ENCODE results near the gene NUDT22.

The NUDT22 gene

DNA sequence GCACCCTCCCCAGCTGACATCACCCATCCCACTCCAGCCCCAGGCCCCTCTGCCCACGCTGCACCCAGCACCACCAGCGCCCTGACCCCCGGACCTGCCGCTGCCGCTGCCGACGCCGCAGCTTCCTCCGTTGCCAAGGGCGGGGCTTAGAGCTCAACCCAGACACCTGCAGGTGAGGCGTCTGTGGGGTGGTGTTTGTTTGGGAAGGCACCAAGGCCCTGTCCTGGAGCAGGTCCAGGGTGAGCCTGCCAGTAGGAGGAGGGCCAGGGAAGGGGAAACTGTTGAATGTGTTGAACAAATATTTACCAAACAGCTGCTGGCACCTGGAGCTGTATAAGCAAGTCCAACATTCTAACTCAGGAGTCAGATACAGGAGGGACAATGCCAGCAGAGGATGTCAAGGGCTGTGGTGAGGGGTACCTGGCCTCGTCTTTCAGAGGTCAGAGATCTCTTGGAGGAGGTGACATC, 11.4 kb downstream of the NUDT22 start:
- H3K4me3 ChIP-seq (ENCODE audit: extremely low read depth, insufficient read depth, low read length, poor library complexity, severe bottlenecking) = no peak overlapping the region
- H3K27ac ChIP-seq (ENCODE audit: low read depth, low read length, severe bottlenecking) = no peak overlapping the region
- H3K36me3 ChIP-seq (ENCODE audit: control insufficient read depth, insufficient read depth, low read length) = peaks cover 16% of the 10 kb centered on the region
- H3K4me1 ChIP-seq (ENCODE audit: control insufficient read depth, insufficient read depth, low read length, poor library complexity, severe bottlenecking) = peaks cover 11% of the 10 kb centered on the region
- no peaks in the 10 kb centered on the region for H3K9me3 ChIP-seq (ENCODE audit: control insufficient read depth, low read length)
- WGBS, 2 experiments (ENCODE audit: insufficient coverage in 2 of 2) = 91 to 92% methylated on average over 10 to 12 of the region's 12 CpGs

DNA sequence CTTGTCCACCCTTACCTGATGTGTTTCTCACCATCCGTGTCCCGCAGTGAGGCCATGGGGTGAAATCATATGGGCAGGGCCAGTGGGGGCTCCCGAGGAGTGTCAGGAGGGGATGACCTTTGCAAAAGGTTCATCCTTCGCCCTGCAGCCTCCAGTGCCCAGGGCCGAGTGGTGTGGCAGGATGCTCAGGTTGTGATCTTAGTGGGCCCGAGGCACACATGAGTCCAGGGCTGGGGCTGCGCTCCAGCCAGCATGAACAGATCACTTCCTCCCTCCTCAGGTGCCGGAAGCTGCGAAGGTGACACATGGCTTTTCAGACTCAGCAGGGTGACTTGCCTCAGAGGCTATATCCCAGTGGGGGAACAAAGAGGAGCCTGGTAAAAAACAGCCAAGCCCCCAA, 12.0 kb downstream of the NUDT22 start:
- H3K36me3 ChIP-seq (ENCODE audit: control insufficient read depth, insufficient read depth, low read length) = peaks cover 18% of the 10 kb centered on the region
- 88 to 93% methylated on average over 3 to 4 of the region's 9 CpGs for WGBS, 2 experiments (ENCODE audit: insufficient coverage in 2 of 2)
- H3K4me3 ChIP-seq (ENCODE audit: extremely low read depth, insufficient read depth, low read length, poor library complexity, severe bottlenecking) = no peak overlapping the region
- H3K27ac ChIP-seq (ENCODE audit: low read depth, low read length, severe bottlenecking) = no peak overlapping the region
- H3K4me1 ChIP-seq (ENCODE audit: control insufficient read depth, insufficient read depth, low read length, poor library complexity, severe bottlenecking) = peaks cover 17% of the 10 kb centered on the region
- H3K9me3 ChIP-seq (ENCODE audit: control insufficient read depth, low read length) = no peaks in the 10 kb centered on the region

DNA sequence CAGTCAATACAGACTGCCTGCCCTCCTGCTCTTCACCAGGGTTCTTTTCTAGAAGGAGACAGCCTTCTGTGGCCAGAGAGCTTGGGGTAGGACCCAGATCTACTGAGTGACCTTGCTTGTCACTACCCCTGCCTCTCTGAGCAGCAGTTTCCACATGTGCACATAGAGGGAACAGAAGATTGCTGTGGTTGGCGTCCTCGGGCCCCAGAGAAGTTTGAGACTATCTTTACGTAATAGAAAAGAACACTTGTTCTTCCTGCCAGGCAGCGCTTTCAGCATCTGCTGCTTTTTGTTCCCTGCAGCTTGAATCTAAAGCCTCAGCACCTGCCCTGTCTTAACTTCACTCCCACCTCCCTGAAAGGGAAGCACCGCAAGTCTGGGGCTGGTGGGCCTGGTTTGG, 12.9 kb downstream of the NUDT22 start:
- 96 to 97% methylated on average over 5 of the region's 5 CpGs for WGBS, 2 experiments (ENCODE audit: insufficient coverage in 2 of 2)
- peaks cover 27% of the 10 kb centered on the region for H3K36me3 ChIP-seq (ENCODE audit: control insufficient read depth, insufficient read depth, low read length)
- H3K4me1 ChIP-seq (ENCODE audit: control insufficient read depth, insufficient read depth, low read length, poor library complexity, severe bottlenecking) = peaks cover 26% of the 10 kb centered on the region
- no peaks in the 10 kb centered on the region for H3K9me3 ChIP-seq (ENCODE audit: control insufficient read depth, low read length)
- no peak overlapping the region for H3K4me3 ChIP-seq (ENCODE audit: extremely low read depth, insufficient read depth, low read length, poor library complexity, severe bottlenecking)
- no peak overlapping the region for H3K27ac ChIP-seq (ENCODE audit: low read depth, low read length, severe bottlenecking)

DNA sequence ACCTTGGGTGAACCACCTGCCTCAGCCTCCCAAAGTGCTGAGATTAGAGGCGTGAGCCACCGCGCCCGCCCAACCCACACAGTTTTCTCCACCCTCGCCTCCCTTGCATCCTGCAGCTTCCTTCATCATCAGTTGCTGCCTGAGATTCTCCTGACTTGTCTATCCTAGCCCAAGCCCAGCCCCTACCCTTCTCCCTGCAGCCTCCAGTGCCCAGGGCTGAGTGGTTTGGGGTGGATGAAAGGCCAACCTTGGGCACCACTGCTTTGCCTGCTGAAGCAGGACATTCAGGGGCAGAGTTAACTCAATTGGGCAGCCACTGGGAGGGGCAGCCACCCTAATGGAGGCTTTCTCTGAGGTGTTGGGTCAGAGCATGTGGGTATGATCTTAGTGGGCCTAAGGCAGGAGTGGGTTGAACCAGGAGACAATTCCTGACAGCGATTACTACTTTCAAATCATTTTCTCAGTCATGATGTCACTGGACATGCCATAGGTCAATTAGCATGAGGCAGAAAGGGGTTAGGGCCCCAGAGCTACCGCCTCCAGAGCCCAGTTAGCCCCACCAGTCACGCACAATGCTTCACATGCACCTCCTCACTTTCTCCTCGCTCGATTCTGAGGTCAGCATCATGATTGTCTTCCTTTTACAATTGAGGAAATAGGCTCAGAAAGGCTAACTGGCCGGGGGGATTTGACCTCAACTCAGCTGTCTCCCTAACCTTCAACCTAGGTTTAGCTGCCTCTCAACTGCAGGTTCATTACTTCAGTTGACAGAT, 13.8 kb downstream of the NUDT22 start:
- Histone ChIP-seq H3K4me3 (ENCODE audit: extremely low read depth, insufficient read depth, low read length, poor library complexity, severe bottlenecking) (peak overlapping the region; percentile 95), H3K27ac (ENCODE audit: low read depth, low read length, severe bottlenecking) (peak overlapping the region; percentile 99), H3K36me3 (ENCODE audit: control insufficient read depth, insufficient read depth, low read length) (peaks cover 34% of the 10 kb centered on the region), H3K4me1 (ENCODE audit: control insufficient read depth, insufficient read depth, low read length, poor library complexity, severe bottlenecking) (peaks cover 28% of the 10 kb centered on the region), H3K9me3 (ENCODE audit: control insufficient read depth, low read length) (no peaks in the 10 kb centered on the region)
- WGBS, 2 experiments (ENCODE audit: insufficient coverage in 2 of 2) = 91 to 100% methylated on average over 10 to 11 of the region's 11 CpGs

DNA sequence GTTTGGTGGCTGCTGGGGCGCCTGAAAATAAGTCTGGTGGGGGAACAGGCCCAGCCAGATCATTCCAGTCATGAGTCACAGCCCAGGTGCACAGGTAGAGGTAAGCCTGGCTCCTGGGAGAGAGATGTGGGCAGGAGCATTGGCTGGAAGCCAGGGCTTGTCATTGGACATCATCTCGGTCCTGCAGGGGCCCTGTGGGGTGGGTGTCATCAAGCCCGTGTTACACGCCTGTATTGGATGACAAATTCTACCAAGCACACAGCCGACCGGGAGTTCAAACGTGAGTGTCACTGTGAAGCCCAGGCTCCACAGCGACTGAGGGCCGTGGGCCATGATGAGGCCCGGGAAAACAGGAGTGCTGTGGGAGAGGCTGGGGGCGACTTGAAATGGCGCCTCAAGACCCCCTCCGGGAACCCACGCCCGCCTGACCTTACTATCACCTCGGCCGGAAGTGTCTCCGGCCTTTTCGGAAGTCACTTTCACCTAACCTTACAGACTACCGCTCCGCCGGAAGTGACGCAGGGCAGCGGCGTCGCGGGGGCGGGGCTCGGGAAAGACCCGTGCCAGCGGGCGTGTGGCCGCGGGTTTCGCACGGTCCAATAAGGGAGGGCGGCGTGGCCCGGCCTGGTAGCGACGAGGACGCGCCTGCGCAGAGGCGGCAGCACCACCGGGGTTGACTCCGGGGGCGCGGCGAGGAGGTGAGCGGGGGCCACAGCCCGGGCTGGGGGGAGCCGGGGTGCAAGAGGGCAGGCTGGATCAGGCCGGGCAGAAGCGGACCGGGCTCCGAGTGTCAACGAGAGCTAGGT, 14.6 kb downstream of the NUDT22 start, which contains the start of gene FKBP2:
TSS of gene FKBP2 (plus strand) at position 661 of the 806 bp plus-strand sequence. CDS start 1,293 bp downstream, outside the sequence.
- Histone ChIP-seq H3K36me3 (ENCODE audit: control insufficient read depth, insufficient read depth, low read length) (peaks cover 38% of the 10 kb centered on the region), H3K27ac (ENCODE audit: low read depth, low read length, severe bottlenecking) (peak within 1 kb of the TSS; percentile 99), H3K4me3 (ENCODE audit: extremely low read depth, insufficient read depth, low read length, poor library complexity, severe bottlenecking) (peak within 1 kb of the TSS; percentile 95), H3K9me3 (ENCODE audit: control insufficient read depth, low read length) (no peaks in the 10 kb centered on the region), H3K4me1 (ENCODE audit: control insufficient read depth, insufficient read depth, low read length, poor library complexity, severe bottlenecking) (peaks cover 28% of the 10 kb centered on the region)
- WGBS, 2 experiments (ENCODE audit: insufficient coverage in 2 of 2) = 5% methylated on average over 33 to 50 of the region's 58 CpGs

DNA sequence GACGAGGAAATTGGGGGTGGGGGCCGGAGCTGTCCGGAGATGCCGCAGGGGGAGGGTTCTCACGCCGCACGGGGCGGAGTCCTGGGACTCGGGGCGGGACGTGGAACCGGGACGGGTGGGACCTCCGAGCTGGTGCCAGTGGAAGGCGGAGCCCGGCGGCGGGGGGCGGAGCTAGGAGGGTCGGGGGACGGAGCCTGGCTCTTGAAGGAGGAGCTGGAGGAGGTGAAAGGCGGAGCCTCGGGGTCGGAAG, 15.1 kb downstream of the NUDT22 start:
- WGBS, 2 experiments (ENCODE audit: insufficient coverage in 2 of 2) = 0 to 1% methylated on average over 13 to 22 of the region's 24 CpGs
- H3K9me3 ChIP-seq (ENCODE audit: control insufficient read depth, low read length) = no peaks in the 10 kb centered on the region
- H3K4me3 ChIP-seq (ENCODE audit: extremely low read depth, insufficient read depth, low read length, poor library complexity, severe bottlenecking) = peak overlapping the region; percentile 95
- peak overlapping the region; percentile 99 for H3K27ac ChIP-seq (ENCODE audit: low read depth, low read length, severe bottlenecking)
- H3K36me3 ChIP-seq (ENCODE audit: control insufficient read depth, insufficient read depth, low read length) = peaks cover 38% of the 10 kb centered on the region
- peaks cover 28% of the 10 kb centered on the region for H3K4me1 ChIP-seq (ENCODE audit: control insufficient read depth, insufficient read depth, low read length, poor library complexity, severe bottlenecking)

DNA sequence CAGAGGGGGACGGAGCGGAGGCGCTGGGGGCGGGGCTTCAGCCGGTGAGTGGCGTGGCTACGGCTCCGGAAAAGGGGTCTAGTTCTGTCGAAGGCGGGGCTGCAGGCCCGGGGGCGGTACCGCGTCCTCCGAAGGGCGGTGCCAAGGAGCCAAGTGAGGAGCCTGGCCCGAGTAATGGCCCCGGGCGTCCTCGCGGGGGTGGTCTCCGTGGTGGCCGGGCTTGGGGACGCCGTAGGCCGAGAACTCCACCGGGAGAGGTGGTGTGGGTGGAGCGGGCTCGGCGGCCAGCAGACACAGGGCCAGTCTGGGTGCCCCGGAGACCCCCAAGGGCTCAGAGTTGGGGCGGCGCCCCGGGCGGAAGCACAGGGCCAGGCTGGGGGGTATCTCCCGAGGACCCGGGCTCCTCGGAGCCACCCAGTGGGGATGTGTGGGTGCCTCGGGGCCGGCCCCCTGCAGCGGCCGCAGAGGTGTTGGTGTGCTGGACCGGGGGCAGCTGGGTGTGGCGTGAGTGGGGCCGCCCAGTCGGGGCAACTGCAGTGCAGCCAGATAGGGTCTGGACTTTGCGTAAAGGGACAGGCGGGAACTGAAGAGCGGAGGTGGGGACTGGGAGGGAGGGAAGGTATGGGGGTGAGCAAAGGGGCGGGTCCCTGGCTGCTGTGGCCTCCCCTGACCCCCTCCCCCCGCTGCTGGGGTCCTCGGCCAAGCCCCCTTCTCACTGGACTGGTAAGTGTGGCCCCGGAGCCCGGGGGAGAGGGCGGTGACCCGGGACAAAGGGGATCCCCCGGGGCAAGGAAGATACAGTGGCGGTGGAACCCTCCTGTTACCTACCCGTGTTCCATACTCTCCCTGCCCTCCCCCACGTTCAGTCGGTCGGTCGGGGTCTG, 15.7 kb downstream of the NUDT22 start:
- WGBS, 2 experiments (ENCODE audit: insufficient coverage in 2 of 2) = 1% methylated on average over 41 to 45 of the region's 63 CpGs
- H3K4me3 ChIP-seq (ENCODE audit: extremely low read depth, insufficient read depth, low read length, poor library complexity, severe bottlenecking) = peak overlapping the region; percentile 95
- H3K9me3 ChIP-seq (ENCODE audit: control insufficient read depth, low read length) = no peaks in the 10 kb centered on the region
- peaks cover 38% of the 10 kb centered on the region for H3K36me3 ChIP-seq (ENCODE audit: control insufficient read depth, insufficient read depth, low read length)
- H3K27ac ChIP-seq (ENCODE audit: low read depth, low read length, severe bottlenecking) = peak overlapping the region; percentile 73
- peaks cover 28% of the 10 kb centered on the region for H3K4me1 ChIP-seq (ENCODE audit: control insufficient read depth, insufficient read depth, low read length, poor library complexity, severe bottlenecking)

DNA sequence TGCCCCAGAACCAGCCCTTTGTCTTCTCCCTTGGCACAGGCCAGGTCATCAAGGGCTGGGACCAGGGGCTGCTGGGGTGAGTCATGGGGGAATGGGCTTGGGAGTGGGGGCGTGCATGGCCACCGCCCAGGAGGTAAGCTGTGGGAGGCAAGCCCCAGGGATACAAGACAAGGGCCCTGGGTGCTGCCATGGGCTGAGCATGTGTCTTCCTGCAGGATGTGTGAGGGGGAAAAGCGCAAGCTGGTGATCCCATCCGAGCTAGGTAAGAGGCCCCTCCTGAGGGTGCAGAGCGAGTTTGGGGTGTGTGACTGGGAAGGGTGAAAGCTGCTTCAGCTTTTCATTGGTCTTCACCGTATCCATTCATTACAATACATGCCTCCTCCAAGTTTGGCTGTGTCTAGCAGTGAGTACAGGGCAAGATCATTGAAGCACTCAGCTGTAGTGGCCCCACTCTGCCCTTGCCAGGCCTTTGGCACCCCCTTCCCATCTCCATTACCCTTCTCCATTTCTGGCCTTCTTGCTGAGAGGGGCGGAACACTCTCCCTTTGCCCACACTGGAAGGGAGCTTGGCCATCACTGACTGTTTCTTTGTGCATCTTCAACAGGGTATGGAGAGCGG, 17.3 kb downstream of the NUDT22 start:
- Histone ChIP-seq H3K4me1 (ENCODE audit: control insufficient read depth, insufficient read depth, low read length, poor library complexity, severe bottlenecking) (peaks cover 33% of the 10 kb centered on the region), H3K9me3 (ENCODE audit: control insufficient read depth, low read length) (no peaks in the 10 kb centered on the region), H3K4me3 (ENCODE audit: extremely low read depth, insufficient read depth, low read length, poor library complexity, severe bottlenecking) (peak overlapping the region; percentile 95), H3K36me3 (ENCODE audit: control insufficient read depth, insufficient read depth, low read length) (peaks cover 25% of the 10 kb centered on the region), H3K27ac (ENCODE audit: low read depth, low read length, severe bottlenecking) (no peak overlapping the region)
- WGBS, 2 experiments (ENCODE audit: insufficient coverage in 2 of 2) = 83 to 93% methylated on average over 3 to 6 of the region's 8 CpGs

DNA sequence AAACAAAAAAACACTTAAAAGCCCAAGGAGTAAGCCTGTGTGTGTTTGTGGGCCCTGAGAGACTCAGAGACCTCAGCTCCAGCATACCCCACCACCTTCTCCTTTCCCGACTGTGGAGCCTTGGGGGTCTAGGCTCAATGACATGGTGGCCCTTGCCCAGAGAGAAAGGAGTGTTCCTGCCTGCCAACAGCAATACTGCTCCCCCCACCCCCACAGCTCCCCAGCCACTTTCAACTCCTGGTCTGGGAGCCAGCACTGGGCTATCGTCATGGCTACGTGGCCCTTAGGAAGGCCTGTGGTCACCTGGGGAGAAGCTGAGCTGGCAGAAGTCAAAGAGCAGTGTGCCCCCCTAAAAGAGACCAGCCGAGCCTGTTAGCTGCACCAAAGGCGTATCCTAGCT, 18.0 kb downstream of the NUDT22 start:
- no peak overlapping the region for H3K4me3 ChIP-seq (ENCODE audit: extremely low read depth, insufficient read depth, low read length, poor library complexity, severe bottlenecking)
- no peaks in the 10 kb centered on the region for H3K9me3 ChIP-seq (ENCODE audit: control insufficient read depth, low read length)
- WGBS, 2 experiments (ENCODE audit: insufficient coverage in 2 of 2) = 44 to 100% methylated on average over 2 of the region's 5 CpGs
- no peak overlapping the region for H3K27ac ChIP-seq (ENCODE audit: low read depth, low read length, severe bottlenecking)
- peaks cover 39% of the 10 kb centered on the region for H3K4me1 ChIP-seq (ENCODE audit: control insufficient read depth, insufficient read depth, low read length, poor library complexity, severe bottlenecking)
- peaks cover 22% of the 10 kb centered on the region for H3K36me3 ChIP-seq (ENCODE audit: control insufficient read depth, insufficient read depth, low read length)

DNA sequence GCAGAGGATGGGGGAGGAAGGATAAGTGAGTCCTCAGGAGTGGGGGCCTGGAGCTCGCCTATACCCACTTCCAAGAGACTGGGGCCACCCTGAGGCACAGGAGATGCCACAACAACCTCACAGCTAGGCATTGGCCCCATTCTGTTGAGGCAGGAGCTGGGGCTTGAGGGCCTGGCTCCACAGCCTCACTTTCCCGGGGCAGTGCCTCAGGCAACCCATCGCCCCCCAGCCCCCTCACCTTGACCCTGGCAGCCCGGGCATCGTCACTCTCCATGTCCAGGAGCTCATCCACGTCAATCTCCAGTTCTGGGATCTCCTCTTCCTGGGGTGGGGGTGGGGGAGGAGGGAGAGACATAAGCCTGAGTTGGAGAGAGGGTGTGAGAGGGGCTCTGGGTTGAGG, 18.9 kb downstream of the NUDT22 start:
- Histone ChIP-seq H3K9me3 (ENCODE audit: control insufficient read depth, low read length) (no peaks in the 10 kb centered on the region), H3K27ac (ENCODE audit: low read depth, low read length, severe bottlenecking) (peak overlapping the region; percentile 3), H3K4me1 (ENCODE audit: control insufficient read depth, insufficient read depth, low read length, poor library complexity, severe bottlenecking) (peaks cover 43% of the 10 kb centered on the region), H3K4me3 (ENCODE audit: extremely low read depth, insufficient read depth, low read length, poor library complexity, severe bottlenecking) (peak overlapping the region; percentile 89), H3K36me3 (ENCODE audit: control insufficient read depth, insufficient read depth, low read length) (peaks cover 22% of the 10 kb centered on the region)
- no CpG with 5 or more reads among the region's 6 CpGs for WGBS, 2 experiments (ENCODE audit: insufficient coverage in 2 of 2)

Measured in mesodermal cell (in vitro differentiated cells).